ENCODE results near the gene SORBS1. TPM values are rescaled to one million over a fixed set of nuclear protein-coding genes. Genes with fewer than 3 reads are reported as not detected.
A peak's percentile ranks its signal among the peaks of the same experiment; 100 is the strongest.

The SORBS1 gene
- total RNA-seq, 1 donor from 2014 or later, result 30.7 TPM

DNA sequence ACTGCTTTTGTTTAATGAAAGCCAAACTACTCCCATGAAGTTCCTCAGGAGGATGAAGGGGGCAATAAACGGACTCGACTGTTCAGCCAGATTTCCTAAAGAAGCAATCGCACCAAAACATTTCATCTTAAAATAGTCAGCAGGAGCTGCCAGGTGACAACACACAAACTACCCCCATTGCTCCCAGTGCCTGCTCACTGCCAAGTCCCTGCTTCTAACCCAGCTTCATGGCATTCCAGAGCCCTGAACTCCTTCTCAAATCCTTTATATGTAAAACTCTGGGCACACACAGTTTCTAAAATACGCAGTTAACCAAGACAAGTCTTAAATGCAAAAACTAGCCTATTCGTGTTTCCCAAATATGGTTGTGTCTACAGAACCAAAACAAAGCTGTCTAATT is 110.0 kb downstream of the SORBS1 start:
- H3K4me1 Mint-ChIP-seq (ENCODE audit: low read depth), result peaks cover 12% of the 10 kb centered on the region
- no peak overlapping the region for H3K4me3 Mint-ChIP-seq (ENCODE audit: low read depth)
- peak overlapping the region; percentile 89 for H3K27ac Mint-ChIP-seq
- H3K36me3 Mint-ChIP-seq (ENCODE audit: insufficient read depth), result no peaks in the 10 kb centered on the region
- no peaks in the 10 kb centered on the region for H3K27me3 Mint-ChIP-seq
- no peaks in the 10 kb centered on the region for H3K9me3 Mint-ChIP-seq (ENCODE audit: low read depth)
- no peak for DNase-seq (ENCODE audit: low spot score, unreplicated experiment)
- TF ChIP-seq, protein P1, sequence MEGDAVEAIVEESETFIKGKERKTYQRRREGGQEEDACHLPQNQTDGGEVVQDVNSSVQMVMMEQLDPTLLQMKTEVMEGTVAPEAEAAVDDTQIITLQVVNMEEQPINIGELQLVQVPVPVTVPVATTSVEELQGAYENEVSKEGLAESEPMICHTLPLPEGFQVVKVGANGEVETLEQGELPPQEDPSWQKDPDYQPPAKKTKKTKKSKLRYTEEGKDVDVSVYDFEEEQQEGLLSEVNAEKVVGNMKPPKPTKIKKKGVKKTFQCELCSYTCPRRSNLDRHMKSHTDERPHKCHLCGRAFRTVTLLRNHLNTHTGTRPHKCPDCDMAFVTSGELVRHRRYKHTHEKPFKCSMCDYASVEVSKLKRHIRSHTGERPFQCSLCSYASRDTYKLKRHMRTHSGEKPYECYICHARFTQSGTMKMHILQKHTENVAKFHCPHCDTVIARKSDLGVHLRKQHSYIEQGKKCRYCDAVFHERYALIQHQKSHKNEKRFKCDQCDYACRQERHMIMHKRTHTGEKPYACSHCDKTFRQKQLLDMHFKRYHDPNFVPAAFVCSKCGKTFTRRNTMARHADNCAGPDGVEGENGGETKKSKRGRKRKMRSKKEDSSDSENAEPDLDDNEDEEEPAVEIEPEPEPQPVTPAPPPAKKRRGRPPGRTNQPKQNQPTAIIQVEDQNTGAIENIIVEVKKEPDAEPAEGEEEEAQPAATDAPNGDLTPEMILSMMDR (IDR thresholded peaks at IDR 0.05; ENCODE audit: unreplicated experiment), result no peak

DNA sequence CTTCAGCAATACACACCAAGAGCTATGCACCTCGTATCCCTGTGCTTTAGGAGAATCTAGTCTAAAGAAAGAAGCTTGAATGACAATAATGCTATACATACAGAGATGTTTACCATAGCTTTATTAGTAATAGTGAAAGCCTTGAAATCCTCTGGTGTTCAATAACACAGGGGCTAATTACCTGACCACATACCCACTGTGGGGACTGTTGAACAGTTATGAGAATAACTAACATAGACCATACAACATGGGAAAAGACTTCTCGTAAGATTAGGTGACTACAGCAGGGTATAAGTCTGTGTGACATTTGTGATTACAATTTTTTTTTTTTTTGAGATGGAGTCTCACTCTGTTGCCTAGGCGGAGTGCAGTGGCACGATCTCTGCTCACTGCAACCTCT is 111.0 kb downstream of the SORBS1 start:
- no peaks in the 10 kb centered on the region for H3K36me3 Mint-ChIP-seq (ENCODE audit: insufficient read depth)
- H3K27ac Mint-ChIP-seq, result no peak overlapping the region
- H3K4me3 Mint-ChIP-seq (ENCODE audit: low read depth), result no peak overlapping the region
- no peaks in the 10 kb centered on the region for H3K9me3 Mint-ChIP-seq (ENCODE audit: low read depth)
- H3K27me3 Mint-ChIP-seq, result no peaks in the 10 kb centered on the region
- peaks cover 14% of the 10 kb centered on the region for H3K4me1 Mint-ChIP-seq (ENCODE audit: low read depth)
- DNase-seq (ENCODE audit: low spot score, unreplicated experiment), result no peak
- TF ChIP-seq, protein P1 (IDR thresholded peaks at IDR 0.05; ENCODE audit: unreplicated experiment), result no peak

DNA sequence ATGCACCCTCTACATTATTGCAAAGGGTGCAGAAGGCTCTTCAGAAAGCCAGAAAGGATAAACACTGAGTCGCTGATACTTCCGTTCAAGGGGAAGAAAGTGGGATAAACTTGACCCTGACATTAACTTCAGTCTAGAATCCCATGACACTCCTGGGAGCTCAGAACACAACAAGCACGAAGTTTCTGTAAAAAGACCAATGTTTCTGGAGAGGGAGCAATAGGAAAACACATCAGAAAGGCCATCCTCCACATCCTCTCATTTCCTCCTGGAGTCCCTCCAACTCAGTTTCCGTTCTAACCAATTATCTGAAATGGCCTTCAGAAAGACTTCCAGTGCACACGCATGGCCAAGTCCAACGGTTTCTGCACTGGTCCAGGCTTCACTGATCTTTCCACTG is 113.5 kb downstream of the SORBS1 start:
- no peak overlapping the region for H3K4me3 Mint-ChIP-seq (ENCODE audit: low read depth)
- H3K27ac Mint-ChIP-seq, result no peak overlapping the region
- DNase-seq (ENCODE audit: low spot score, unreplicated experiment), result no peak
- H3K36me3 Mint-ChIP-seq (ENCODE audit: insufficient read depth), result no peaks in the 10 kb centered on the region
- H3K4me1 Mint-ChIP-seq (ENCODE audit: low read depth), result peaks cover 14% of the 10 kb centered on the region
- TF ChIP-seq, protein P1 (IDR thresholded peaks at IDR 0.05; ENCODE audit: unreplicated experiment), result no peak
- H3K9me3 Mint-ChIP-seq (ENCODE audit: low read depth), result no peaks in the 10 kb centered on the region
- no peaks in the 10 kb centered on the region for H3K27me3 Mint-ChIP-seq

DNA sequence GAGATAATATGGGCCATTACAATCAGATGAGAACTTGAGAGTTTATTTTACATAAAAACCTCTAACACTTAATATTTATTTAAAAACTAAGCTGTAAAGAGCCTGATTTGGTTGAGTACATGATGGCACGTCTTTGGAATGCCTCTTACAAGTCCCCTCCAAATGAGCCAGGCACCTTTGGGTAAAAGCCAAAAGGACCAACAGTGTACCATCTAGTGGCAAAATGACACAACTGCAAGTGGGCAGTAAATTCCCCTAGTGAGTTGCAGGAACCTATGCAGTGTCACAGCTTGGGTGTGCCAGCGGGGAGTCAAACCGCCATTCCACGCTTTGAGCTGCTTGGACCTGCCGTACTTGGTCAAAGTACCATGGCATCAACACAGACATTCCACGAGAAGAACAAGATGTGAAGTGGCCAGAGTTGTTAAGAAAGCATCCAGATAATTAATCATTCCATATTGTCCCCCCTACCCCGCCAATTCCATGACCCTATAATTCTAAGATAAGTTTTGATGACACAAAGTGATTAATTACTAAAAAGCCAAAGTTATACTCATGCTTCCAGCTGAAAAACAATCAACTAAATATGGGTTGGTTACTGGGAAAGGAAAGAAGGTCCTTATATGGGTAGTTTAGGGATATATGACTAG is 115.2 kb downstream of the SORBS1 start:
- Mint-ChIP-seq H3K4me1 (ENCODE audit: low read depth) (peaks cover 5% of the 10 kb centered on the region), H3K36me3 (ENCODE audit: insufficient read depth) (no peaks in the 10 kb centered on the region), H3K27ac (no peak overlapping the region), H3K9me3 (ENCODE audit: low read depth) (no peaks in the 10 kb centered on the region), H3K4me3 (ENCODE audit: low read depth) (no peak overlapping the region), H3K27me3 (no peaks in the 10 kb centered on the region)
- DNase-seq (ENCODE audit: low spot score, unreplicated experiment), result peak; percentile 23
- TF ChIP-seq, protein P1 (IDR thresholded peaks at IDR 0.05; ENCODE audit: unreplicated experiment), result peak; percentile 79

DNA sequence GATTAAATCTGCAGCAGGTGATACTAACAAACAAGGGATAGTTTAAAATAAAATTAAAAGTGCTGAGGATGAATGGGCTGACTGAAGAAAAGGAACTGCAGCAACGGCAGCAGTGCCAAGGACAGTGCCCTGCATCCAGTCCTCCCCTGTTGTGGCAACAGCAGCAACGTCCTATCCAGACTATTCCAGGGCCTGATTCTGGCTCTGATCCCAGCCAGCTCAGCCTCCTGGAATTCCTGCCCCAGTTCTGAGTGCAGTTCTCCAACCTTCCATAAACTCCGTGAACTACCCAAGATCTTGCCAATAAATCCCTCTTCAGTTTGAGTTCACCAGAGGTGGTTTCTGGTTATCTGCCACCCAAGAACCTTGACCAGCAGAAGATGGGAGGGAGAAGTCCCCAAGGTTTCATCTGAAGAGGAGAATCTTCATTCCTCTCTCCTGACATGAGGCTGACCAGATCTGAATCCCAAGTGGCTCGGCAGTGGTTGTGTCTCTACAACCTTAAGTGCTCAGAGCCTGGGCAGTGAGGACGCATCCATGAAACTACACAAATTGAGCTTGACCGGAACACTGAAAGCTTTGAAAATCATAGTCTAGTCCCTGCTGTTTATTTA is 115.8 kb downstream of the SORBS1 start:
- no peak for DNase-seq (ENCODE audit: low spot score, unreplicated experiment)
- Mint-ChIP-seq H3K36me3 (ENCODE audit: insufficient read depth) (no peaks in the 10 kb centered on the region), H3K27ac (no peak overlapping the region), H3K4me3 (ENCODE audit: low read depth) (no peak overlapping the region), H3K27me3 (no peaks in the 10 kb centered on the region), H3K4me1 (ENCODE audit: low read depth) (peaks cover 7% of the 10 kb centered on the region), H3K9me3 (ENCODE audit: low read depth) (no peaks in the 10 kb centered on the region)
- TF ChIP-seq, protein P1 (IDR thresholded peaks at IDR 0.05; ENCODE audit: unreplicated experiment), result no peak

Measured in progenitor cell of endocrine pancreas (in vitro differentiated cells).